Esophagus squamous epithelium (tissue), 4 donors: Measurements from ENCODE around the gene CKLF.
A peak's percentile ranks its signal among the peaks of the same experiment; 100 is the strongest.

Source experiments
- POLR2A ChIP-seq, 4 donors: fragments of 450-650 bp; IDR thresholded peaks; one replicate each; pipeline ENCODE4 v1.6.1; 2017; ENCODE audit warnings: antibody characterized with exemption in 4 of 4, mild to moderate bottlenecking in 4 of 4, moderate library complexity in 3 of 4
- TF ChIP-seq, protein P1 (sequence below), 6 experiments: fragments of 450-650 bp in 4 of 6; fragments of 200-600 bp in 2 of 6; sonication (generic) in 2 of 6; IDR thresholded peaks; one replicate each; pipeline ENCODE4 v1.5.1; 2016 to 2019; ENCODE audit warnings: antibody characterized with exemption in 6 of 6, mild to moderate bottlenecking in 4 of 6, moderate library complexity in 4 of 6

GRCh38 chr16:66604376-66605176 is 52.2 kb downstream of the CKLF start, which contains the start of gene CMTM3:
- TF ChIP-seq, protein P1, sequence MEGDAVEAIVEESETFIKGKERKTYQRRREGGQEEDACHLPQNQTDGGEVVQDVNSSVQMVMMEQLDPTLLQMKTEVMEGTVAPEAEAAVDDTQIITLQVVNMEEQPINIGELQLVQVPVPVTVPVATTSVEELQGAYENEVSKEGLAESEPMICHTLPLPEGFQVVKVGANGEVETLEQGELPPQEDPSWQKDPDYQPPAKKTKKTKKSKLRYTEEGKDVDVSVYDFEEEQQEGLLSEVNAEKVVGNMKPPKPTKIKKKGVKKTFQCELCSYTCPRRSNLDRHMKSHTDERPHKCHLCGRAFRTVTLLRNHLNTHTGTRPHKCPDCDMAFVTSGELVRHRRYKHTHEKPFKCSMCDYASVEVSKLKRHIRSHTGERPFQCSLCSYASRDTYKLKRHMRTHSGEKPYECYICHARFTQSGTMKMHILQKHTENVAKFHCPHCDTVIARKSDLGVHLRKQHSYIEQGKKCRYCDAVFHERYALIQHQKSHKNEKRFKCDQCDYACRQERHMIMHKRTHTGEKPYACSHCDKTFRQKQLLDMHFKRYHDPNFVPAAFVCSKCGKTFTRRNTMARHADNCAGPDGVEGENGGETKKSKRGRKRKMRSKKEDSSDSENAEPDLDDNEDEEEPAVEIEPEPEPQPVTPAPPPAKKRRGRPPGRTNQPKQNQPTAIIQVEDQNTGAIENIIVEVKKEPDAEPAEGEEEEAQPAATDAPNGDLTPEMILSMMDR (IDR thresholded peaks at IDR 0.05) = peak; percentile 56 to 85 (median 74)
- TF ChIP-seq POLR2A (IDR thresholded peaks at IDR 0.05) = no peak
